NCI-H460 (cell line): ENCODE results near the gene MSH3. TPM values are rescaled to one million over a fixed set of nuclear protein-coding genes. Genes with fewer than 3 reads are reported as not detected.

ENCODE experiments used
- DNase-seq: peaks from one replicate; pipeline ENCODE4 v3.0.0-alpha.2; 2016; ENCODE audit warnings: low read depth; ENCODE audit errors: extremely low read depth
- polyA plus RNA-seq: library from polyadenylated mRNA; depleted of rRNA; stranded (reverse); fragments of >200 nt; gene quantifications from 2 replicates; pipeline ENCODE4 v1.2.3, GENCODE V29; 2014; cell fraction: nucleus; rRNA removed
- total RNA-seq: library from RNA; depleted of rRNA; stranded (reverse); fragments of >200 nt; shearing (Covaris generic); gene quantifications from 2 replicates; pipeline ENCODE4 v1.2.3, GENCODE V29; 2014; rRNA removed

MSH3 gene
- total RNA-seq: 12.2 and 14.6 TPM in 2 replicates
- polyA plus RNA-seq: 4.3 and 6.3 TPM in 2 replicates

DNA sequence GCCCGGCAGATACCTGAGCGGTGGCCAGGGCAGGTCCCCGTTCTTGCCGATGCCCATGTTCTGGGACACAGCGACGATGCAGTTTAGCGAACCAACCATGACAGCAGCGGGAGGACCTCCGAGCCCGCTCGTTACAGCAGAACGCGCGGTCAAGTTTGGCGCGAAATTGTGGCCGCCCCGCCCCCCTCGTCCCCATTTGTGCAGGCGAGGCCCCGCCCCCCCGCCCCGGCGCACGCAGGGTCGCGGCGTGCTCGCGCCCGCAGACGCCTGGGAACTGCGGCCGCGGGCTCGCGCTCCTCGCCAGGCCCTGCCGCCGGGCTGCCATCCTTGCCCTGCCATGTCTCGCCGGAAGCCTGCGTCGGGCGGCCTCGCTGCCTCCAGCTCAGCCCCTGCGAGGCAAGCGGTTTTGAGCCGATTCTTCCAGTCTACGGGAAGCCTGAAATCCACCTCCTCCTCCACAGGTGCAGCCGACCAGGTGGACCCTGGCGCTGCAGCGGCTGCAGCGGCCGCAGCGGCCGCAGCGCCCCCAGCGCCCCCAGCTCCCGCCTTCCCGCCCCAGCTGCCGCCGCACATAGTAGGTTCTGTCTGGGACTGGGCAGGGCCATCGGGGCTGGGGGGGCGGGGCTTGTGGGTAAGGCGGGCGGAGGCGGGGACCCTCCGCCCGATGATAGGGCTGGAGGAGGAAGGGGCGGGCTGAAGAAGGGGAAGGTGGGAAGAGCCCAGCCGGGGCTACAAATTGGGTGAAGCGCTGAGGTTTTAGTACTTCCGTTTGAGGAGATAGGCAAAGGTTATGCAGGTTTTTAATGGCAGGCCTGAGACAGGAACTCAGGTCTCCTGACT, at the start of gene MSH3, which contains the start of gene DHFR:
MSH3 (plus strand) TSS at position 262 of the 840 bp plus-strand sequence; CDS start at position 338, 76 bp downstream.
DHFR (minus strand) TSS at position 593 of the 840 bp plus-strand sequence; CDS start at position 99, 494 bp downstream.
- peak; percentile 92 for DNase-seq

DNA sequence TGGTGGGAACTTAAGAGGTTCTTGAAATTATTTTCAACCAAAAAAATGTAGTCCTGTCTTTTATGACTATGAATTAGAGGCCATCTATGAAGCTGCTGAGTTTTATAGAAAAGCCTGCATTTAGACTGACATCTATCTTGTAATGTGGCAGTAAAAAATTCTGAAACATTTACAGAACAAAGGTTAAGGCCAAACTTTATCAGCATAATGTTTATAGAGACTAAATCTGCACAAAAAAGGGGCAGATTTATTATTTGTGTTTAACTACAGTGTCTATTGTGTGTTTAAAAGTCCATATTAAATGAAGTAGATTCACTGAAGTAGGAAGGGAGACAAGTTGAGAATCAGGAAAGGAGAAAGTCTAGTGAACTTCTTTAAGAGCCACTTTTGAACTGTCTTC, 47.1 kb upstream of the MSH3 start:
- DNase-seq: no peak

DNA sequence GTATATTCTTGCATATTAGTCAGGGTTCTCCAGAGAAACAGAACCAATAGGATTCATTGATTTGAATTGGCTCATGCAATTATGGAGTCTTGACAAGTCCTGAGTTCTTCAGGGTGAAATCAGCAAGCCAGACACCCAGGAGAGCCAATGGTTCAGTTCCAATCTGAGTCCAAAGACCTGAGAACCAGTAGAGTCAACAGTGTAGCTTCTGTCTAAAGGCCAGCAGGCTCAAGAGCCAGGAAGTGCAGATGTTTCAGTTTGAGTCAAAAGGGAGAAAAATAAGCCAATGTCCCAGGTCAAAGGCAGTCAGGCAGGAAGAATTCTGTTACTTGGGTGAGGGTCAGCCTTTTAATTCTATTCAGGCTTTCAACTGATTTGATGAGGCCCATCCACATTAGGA, 46.6 kb upstream of the MSH3 start:
- no peak for DNase-seq

DNA sequence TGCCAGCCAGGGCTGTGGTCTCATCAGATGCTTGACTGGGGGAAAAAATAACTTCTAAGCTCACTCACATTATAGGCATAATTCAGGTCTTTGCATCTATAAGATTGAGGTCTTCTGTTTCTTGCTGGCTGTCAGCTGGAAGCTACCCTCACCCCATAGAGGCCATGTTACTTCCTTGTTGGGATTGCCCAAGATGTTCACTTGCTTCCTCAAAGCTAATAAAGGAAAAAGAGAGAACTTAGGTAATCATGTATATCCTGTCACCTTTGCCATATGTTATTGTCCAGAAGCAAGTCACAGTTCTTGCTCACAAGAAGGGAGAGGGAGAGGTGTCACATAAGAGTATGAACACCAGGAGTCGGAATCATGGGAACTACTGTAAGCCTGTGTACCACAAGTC, 45.7 kb upstream of the MSH3 start:
- no peak for DNase-seq

DNA sequence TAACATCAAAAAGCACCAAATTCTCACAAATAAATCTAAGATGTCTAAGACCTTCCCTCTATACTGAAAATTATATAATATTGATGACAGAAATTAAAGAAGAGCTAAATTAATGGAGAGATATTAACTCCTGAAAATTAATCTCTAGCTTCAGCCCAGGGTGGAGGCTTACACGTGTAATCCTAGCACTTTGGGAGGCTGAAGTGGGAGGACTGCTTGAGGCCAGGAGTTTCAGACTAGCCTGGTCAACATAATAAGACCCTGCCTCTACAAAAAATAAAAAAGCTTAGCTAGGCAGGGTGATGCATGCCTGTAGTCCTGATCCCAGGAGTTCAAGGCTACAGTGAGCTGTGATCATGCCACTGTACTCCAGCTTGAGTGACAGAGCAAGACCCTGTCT, 44.8 kb upstream of the MSH3 start:
- no peak for DNase-seq

DNA sequence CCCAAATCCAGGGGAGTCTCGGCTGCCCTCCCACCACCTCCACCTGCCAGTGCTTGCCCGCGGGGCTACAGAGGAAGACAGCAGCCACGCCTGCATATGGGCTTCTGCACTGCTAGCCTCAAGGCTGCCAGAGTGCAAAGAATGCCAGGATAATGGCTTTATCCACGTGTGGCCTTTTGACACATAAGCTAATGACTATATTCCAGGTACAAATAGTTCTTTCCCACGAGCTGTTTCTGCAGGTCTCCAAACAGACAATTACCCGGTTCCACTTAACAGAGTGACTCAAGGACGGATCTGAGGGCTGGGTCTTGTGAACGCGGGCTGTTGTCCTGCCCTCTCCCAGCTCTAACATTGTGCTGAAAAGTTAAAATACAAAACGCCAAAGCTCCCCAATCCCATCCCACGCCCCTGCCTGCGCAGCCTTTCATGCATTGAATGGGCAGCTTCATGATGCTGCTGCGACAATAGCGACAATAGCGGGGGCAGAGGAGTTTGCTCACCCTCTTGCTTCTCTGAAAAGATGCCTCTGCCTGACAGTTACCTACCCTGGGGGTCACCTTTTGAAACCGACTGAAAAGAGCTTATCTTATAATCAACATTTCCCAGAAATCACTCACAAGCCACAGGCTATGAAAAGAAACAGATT, 39.1 kb upstream of the MSH3 start:
- DNase-seq: no peak

DNA sequence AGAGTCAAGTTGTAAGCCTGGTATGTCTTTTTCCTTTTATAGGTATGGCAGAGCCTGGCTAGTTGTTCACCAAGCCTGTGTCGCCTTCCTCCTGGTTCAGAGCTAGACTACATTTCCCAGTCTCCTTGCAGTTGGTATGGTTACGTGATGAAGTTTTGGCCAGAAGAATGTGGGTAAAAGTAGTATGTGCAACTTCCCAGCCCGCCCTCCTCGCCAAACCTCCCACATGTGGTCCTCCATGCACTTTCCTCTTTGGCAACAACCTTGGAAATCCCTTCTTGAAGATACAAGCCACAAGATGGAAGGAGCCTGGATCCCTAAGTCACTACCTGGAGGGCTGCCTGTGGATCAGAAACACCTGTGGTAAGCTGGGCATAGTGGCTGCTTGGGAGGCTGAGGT, 36.0 kb upstream of the MSH3 start:
- no peak for DNase-seq

DNA sequence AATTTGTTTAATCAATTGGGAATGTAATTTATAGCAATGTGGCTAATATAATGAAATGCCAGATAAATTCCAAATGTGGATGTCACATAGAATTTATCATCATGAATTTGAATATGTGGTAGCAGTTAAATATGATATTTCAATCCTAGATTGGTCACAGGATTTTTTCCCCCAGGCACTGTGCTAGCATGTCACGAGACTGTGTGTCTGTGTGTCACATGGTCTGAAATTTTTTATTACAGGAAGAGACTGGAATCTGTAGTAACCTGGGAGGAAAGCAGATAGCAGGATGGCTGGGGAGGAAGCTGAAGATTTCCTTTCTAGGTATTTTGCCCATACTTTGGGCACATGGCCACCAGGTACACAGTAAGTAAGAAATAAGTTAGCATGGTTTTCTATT, 35.4 kb upstream of the MSH3 start:
- DNase-seq: no peak

DNA sequence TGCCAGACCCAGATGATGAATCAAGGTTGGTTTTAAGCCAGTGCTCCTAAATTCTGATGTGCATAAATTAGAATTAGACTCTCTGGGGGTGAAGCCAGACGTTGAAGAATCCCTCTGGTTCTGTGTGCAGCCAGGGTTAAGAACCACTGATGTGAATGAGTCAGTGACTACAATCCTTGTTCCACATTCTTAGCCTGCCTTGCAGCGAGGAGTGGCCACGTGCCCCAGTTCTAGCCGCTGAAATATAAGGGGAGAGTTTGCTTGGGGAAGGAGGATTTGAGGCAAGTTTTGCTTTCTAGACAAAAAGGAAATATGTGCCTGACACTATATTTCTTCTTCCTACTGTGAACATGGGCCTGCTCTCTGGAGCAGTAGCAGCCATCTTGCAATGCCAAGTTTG, 34.2 kb upstream of the MSH3 start:
- DNase-seq: no peak

DNA sequence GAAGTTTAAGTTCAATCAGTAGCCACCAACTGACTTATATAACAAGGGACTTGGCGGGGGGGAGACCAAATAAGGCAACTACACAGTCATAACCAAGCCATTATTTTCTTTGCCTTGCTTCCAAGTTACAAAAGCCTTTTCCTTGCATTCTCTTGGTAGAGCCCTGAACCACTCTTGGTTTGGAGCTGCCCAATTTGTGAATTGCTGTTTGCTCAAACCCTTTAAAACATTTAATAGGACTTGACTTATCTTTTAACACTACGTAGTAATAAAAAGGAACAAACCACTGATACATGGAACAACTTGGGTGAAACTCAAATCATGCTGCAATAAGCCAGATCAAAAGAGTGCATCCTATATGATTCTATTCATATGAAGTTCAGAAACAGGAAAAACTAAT, 31.7 kb upstream of the MSH3 start:
- DNase-seq: no peak

DNA sequence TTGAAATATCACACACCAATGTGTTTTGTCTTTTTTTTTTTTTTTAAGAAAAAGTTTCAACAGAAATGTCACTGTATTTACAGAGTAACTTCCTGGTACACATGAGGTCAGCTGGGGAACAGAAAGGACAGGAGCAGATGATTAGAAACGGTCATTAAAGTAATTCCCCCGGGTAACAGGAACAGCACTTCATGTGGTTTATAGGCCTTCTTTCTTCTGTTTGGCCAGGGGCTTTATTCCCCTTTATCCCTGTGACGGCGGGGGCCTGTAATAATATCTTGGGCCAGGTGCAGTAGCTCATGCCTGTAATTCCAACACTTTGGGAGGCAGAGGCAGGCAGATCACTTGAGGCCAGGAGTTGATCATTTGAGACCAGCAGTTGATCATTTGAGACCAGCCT, 30.5 kb upstream of the MSH3 start:
- DNase-seq: no peak

DNA sequence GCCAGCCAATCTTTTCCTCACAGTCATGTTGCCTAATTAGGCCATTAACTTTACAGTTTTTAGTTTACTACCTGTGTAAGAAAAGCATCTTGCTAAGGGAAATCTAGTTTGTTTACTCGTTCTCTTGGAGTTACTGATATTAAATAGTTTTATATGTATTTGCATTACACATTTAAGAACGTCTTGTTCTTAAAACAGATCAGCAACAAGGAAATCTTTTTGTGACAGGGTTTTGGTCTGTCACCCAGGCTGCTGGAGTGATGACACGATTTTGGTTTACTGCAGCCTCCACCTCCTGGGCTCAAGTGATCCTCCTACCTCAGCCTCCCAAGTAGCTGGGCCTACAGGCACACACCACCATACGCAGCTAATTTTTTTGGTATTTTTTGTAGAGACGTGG, 29.2 kb upstream of the MSH3 start:
- DNase-seq: no peak

DNA sequence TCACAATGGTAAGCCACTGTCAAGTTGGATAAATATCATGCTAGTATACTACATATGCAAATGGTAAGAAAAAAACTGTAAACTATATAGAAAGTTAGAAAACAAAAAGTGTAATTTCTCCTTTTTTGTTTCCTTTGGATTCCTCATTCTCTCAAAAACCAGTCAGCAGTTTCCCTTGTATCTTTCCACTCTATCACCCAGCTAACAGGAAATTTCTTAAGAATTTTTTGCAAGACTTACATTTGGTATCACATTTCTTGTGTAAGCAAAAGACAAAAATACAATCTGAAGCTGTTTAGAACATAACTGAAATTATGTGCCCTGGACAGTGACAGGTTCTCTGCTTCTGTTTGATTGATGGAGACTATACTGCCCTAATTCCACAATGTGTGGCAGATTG, 25.2 kb upstream of the MSH3 start:
- DNase-seq: no peak

DNA sequence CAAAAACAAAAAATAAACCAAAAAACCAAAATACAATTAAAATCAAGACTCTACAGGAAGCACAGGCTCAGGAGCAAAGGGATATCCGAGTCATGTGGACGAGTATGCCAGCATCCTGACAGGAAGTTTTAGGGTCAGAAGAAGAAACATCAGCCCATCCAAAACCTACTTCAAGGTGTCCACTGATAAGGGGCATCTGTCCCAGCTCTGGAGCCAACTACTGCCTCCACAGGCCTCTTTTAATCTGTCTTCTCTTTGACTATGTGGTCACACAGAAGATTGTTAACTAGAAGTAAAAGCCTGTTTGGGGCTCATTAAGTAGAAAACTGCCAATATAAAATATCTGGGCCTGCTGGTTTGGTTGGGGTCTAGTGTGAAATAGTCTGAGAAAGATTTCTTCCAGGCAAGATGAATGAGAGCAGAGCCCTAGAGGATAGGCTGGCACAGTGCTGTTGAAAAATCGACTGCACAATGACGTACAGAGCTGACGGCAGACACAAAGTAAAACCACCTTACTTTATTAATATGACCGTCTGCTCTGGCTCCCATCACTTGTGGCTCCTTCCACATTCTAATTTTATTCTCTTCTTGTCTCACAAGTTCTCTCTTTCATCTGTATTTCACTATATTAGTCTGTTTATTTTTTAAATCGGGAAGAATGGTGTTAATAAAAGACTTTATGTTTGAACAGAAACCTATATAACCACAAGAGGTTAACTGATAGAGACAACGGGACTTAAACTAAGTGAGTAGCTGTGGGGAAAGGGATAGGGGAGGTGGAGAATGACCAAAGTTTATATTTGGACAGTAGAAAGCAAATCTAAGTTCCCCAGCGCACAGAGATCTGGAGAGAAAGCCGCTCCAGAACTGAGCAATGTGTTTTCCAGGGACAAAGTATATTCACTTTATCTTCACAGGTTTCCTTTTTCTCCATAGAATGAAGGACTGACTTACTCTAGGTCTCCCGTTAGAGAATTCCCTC, 22.9 kb upstream of the MSH3 start:
- no peak for DNase-seq

DNA sequence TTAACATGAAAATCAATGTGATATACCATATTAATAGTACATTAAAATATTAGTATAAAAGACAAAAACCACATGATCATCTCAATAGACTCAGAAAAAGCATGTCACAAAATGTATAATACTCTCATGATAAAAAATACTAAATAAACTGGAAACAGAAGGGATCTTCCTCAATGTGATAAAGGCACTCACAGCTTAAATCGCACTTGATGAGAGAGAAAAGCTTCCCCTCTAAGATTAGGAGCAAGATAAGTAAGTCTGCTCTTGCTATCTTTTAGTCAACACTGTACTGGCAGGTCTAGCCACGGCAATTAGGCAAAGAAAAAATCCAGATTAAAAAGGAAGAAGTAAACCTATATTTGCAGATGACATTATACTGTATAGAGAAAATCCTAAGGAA, 21.8 kb upstream of the MSH3 start:
- no peak for DNase-seq

DNA sequence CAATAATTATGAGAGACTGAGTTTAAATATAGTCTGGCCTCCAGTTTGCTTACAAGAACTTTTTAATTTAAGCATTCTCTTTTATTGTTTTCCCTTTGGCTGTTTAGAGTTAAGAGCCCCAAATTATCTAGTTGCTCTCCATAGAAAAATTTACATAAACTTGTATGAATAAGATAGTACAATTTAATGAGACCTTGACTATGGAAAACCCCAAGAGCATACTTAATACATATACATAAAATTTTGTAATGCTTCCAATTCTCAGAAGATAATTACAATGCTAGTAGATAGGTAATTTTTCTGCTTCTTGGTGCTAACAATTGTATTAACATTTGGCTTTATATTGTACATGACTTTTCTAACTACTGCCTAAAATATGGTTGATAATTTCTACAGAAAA, 20.3 kb upstream of the MSH3 start:
- no peak for DNase-seq

DNA sequence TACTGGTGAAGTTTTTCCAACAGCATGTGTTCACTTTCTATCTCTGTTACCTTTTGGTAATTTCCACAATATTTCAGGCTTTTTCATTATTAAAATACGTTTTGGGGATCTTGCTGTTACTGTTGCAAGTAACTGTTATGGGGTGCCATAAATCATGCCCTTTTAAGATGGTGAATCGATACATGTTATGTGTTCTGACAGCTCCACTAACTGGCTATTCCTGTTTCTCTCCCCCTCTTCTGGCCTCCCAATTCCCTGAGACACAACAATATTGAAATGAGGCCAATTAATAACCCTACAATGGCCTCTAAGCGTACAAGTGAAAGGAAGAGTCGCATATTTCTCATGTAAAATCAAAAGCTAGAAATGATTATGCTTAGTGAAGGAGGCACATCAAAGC, 13.1 kb upstream of the MSH3 start:
- no peak for DNase-seq

DNA sequence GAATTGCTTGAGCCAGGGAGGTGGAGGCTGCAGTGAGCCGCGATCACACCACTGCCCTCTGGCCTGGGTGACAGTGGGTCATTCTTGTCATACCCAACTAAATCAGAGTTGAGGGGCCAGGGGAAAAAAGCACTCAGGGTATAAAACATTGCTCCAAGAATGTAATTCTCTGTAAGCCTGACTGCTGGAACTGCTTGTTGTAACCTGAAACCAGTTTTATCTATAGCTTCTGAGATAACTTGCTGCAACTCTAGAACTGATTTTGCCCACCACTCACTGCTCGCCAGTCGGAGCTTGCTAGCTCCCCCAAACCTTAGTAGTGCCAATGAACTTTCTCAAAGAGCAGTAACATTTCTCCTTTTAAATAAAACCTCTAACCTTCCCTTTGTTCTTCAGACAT, 9.6 kb upstream of the MSH3 start:
- DNase-seq: no peak

DNA sequence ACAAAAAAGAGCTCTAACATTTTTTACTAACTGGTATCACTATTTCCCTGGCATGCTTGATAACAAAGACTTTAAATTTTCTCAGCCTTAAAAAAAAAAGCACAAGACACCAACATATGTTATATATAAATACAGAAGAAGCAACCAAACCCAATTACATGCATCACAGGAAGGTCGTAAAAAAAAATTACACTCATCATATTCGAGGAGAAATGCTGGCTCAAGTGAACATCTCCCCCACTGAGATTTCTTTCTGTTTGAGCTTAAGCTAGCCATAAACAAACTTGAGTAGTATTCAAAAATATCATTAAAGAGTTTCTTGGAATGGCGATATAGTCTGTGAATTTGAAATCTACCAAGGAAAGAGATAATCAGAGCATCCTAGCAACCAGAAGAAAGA, 7.5 kb upstream of the MSH3 start:
- no peak for DNase-seq

DNA sequence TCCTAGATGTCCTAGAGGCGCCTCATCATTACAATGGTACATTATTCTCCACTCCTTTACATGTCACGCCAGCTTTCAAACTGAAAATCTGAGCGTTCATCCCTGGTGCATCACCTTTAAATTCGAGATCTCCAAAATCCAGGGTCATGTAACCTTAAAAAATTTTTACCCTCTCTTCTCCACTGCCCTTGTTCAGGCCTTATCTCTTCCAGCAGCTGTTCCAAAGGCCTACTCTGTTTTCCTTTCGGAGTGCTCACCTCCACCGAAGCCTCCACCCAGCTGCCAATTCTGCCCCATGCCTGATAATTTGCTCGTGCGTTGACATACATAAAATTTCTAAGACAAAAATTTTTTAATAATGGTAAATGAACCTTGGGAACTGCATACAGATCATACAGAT, 950 bp upstream of the MSH3 start:
- DNase-seq: no peak

DNA sequence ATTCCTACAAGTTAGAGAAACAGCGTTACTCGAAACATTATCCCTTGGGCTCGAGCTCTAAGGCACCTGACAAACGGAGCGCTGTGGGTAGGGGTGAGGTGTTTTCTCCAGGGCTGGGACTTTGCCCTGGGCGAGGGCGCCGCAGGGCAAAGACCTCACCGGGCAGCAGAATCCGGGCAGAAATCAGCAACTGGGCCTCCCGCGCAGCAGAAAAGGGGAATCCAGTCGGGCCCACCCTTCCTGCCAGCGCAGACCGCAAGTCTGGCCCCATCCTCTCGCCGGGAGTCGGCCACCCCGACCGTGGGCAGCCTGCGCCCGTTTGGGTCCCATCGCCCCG, 430 bp upstream of the MSH3 start:
- no peak for DNase-seq
